Neural progenitor cell (in vitro differentiated cells): ENCODE data around the gene GRK3.

Experiments
- EZH2 ChIP-seq: fragments of 200-600 bp; sonication (generic); IDR thresholded peaks from 2 replicates; pipeline ENCODE4 v1.6.1; 2017; ENCODE audit warnings: antibody characterized with exemption, mild to moderate bottlenecking, moderate library complexity
- EZH2phosphoT487 ChIP-seq: fragments of 200-600 bp; sonication (generic); IDR thresholded peaks from 2 replicates; pipeline ENCODE4 v1.6.1; 2017; ENCODE audit warnings: antibody characterized with exemption
- TF ChIP-seq, protein P1 (sequence below): fragments of 200-600 bp; sonication (generic); IDR thresholded peaks from 2 replicates; pipeline ENCODE4 v1.5.1; 2017; ENCODE audit warnings: antibody characterized with exemption, mild to moderate bottlenecking

DNA sequence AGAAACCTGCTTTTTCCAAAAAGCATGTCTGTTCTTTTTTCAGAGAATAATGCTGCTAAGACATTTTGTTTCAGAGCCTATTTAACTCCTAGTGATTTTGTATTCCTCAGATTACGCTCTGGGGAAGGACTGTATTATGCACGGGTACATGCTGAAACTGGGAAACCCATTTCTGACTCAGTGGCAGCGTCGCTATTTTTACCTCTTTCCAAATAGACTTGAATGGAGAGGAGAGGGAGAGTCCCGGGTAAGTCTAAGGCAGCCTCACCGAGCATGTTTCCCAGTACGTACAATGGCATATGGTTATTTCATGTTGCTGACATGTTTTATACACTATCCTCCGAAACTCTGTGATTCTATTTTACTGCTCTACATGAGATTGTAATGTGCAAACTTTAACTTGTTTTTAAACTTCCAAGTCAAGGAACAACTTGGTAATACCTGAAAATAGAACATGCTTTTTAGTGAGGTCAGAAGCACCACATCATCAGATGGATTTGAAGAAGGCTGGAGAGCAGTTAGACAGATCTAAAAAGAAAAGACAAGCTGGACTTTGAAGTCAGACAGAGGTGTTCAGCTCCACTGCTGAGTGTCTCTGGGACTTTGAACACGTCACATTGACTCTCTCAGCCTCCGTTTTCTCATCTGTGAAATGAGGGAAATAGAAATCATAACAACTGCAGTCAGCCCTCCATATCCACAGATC, 153.8 kb downstream of the GRK3 start:
- TF ChIP-seq, protein P1, sequence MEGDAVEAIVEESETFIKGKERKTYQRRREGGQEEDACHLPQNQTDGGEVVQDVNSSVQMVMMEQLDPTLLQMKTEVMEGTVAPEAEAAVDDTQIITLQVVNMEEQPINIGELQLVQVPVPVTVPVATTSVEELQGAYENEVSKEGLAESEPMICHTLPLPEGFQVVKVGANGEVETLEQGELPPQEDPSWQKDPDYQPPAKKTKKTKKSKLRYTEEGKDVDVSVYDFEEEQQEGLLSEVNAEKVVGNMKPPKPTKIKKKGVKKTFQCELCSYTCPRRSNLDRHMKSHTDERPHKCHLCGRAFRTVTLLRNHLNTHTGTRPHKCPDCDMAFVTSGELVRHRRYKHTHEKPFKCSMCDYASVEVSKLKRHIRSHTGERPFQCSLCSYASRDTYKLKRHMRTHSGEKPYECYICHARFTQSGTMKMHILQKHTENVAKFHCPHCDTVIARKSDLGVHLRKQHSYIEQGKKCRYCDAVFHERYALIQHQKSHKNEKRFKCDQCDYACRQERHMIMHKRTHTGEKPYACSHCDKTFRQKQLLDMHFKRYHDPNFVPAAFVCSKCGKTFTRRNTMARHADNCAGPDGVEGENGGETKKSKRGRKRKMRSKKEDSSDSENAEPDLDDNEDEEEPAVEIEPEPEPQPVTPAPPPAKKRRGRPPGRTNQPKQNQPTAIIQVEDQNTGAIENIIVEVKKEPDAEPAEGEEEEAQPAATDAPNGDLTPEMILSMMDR = no peak
- TF ChIP-seq EZH2phosphoT487 = no peak
- no peak for TF ChIP-seq EZH2
